Measurements from ENCODE around the gene GIMAP4.
"Not testable (repeated sequence)": the region's sequence is repeated elsewhere in the genome, so short reads cannot be mapped to it uniquely, and the experiment has no call there.

GIMAP4 gene

DNA sequence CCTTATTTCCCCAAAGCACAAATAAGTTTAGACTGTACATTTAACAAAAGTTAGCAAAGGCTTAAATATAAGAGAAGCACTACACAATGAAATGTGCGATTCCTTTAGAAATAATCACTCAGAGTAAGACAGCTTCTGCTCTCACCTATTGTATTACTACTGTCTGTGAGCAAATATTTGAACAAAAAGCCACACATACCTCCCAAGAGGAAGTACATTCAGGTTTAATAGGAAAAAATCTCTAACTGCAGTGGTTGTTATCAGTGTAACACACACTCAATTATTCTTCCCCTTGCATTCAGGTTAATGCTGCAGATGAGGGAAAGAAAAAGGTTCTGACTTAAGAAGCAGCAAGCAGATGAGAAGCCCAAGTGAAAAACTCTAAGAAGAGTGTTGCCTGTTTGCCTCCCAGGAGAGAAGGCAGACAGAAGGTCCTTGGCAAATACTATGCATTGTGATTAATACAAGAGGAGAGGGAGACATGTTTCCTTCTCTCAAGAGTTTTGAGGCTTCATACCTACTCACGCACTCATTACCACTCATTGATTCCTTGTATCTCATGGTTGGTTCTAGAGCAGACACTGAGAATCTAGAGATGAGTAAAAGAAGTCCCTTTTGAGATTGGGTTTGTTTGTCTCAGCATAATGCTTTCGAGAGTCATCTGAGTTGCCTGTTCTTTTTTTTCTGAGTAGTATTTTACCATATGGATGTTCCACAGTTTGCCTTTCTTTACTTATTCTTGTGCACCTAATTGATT is 13.6 kb downstream of the GIMAP4 start:
- no peak for DNase-seq

- DNase-seq: no peak
Measured at GRCh38 chr7:150585199-150585598, 18.0 kb downstream of the GIMAP4 start.

GRCh38 chr7:150586068-150586784 is 19.0 kb downstream of the GIMAP4 start:
- no peak for DNase-seq

- DNase-seq: no peak
Measured at GRCh38 chr7:150586785-150587152, 19.6 kb downstream of the GIMAP4 start.

GRCh38 chr7:150587551-150587950 is 20.4 kb downstream of the GIMAP4 start:
- DNase-seq: no peak

DNA sequence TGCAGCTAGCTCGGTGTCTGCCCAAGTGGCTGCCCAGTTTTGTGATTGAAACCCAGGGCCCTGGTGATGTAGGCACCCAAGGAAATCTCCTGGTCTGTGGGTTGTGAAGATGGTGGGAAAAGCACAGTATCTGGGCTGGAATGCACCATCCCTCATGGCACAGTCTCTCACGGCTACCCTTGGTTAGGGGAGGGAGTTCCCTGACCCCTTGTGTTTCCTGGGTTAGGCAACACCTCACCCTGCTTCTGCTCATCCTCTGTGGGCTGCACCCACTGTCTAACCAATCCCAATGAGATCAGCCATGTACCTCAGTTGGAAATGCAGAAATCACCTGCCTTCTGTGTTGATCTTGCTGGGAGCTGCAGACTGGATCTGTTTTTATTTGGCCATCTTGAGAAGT is 27.6 kb downstream of the GIMAP4 start:
- DNase-seq: no peak

- no peak for DNase-seq
Measured at GRCh38 chr7:150595361-150595760, 28.2 kb downstream of the GIMAP4 start.

GRCh38 chr7:150603600-150603999 is 36.4 kb downstream of the GIMAP4 start:
- DNase-seq: not testable (repeated sequence)

- DNase-seq: no peak
Measured at GRCh38 chr7:150610233-150610632, 43.0 kb downstream of the GIMAP4 start.

DNA sequence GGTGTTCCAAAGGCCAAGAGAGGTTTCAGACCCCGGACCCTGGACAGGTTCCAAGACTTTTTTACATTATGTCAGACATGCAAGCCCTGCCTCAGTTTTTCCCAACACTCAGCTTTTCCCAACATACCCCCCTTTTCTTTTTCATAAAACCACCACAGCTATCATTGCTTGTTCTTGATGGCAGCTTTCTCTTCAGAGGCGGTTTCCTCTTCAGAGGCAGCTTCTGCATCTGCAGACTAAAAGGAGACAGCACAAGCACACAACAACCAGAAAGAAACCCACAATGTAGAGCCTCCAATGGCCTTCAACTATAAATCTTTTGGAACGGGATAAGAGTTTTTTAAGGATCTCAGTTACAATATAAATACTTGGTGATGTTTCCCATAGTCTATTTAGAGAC is 45.7 kb downstream of the GIMAP4 start:
- no peak for DNase-seq

DNA sequence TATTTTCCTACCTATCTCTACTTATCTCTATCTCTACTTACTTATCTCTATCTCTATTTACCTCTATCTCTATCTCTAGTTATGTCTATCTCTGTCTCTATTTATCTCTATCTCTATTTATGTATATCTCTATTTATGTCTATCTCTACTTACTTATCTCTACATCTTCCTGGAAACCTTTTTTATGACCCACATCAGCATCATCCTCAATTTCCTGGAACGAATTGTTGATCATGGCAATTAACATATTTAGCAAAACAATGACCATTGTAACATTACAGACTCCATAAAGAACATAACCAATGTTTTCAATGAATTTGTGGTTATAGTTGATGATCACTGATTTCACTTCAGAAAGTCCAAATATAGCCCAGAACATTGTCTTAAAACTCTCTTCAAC is 46.7 kb downstream of the GIMAP4 start:
- no peak for DNase-seq

DNA sequence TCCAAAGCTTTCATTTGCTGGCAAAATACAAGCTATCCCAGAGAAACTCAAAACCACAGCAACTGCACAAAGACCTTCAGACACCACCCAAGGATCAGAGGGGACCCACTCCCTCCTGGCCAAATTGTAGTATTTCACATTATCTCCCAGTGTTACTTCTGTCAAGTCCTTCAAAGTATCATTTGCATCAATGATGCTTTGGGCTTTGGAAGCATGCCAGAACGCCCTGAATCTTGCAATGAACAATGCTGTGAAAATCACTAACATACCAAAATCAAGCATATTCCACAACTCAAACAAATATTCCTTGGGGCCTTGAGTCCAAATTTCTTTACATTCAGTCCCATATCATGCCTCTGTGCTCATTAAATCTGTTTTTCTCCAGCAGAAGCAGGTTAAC is 47.2 kb downstream of the GIMAP4 start:
- not testable (repeated sequence) for DNase-seq

GRCh38 chr7:150615221-150615755 is 48.1 kb downstream of the GIMAP4 start:
- DNase-seq: not testable (repeated sequence)

DNA sequence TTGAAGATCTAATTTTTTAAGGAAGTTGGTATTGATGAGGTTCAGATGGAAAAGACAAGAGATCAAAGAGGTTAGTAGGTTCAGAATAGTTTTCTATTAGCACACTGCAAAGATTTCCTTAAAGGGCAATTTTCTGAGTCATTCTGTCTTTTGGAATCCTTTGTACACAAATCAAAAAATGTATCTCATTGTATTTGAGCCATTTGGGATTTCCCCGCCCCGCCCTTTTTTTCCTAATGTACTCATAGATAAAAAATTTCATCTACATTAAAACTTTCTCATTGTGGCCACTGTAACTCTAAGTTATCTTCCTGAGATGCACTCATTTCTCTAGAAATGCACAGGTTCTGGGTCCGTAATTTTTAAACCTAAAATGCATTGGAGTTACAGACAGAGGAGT is 52.9 kb downstream of the GIMAP4 start:
- DNase-seq: no peak

DNA sequence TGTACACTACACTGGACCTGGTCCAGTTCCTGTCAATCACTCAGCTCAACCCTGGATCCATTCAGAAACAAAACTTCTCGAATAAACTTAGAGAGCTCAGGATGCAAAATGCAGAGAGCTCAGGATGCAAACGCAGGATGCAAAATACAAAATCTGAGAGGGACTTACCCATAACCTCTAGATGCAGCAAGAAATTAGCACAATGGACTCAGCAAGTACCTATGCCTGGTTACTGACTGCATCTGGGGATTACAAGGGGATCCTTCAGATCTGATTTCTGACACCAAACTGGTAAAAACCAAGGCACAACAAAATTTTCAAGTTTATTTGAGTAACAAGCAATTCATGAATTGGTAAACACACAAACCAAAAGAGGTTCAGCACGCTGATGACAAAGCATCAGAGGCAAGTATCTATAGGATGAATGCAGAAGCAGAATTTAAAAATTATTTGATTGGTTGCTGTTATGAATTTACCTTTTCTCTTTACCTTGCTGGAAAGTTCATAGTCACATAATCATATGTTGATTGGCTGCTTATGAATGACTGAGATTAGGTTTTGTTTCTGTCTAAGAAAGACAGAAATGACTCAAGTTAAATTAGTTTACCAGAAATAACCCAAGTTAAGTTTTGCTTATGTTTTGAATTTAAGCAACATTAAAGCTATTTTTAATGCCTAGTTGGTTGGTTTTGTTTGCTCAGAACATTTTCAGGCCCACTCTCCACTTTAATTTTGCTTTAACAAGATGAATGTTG is 53.6 kb downstream of the GIMAP4 start:
- no peak for DNase-seq

GRCh38 chr7:150621376-150621775 is 54.2 kb downstream of the GIMAP4 start:
- DNase-seq: no peak

All from right hindlimb (tissue), 1 donor.